AG09319 (cell line): Measurements from ENCODE around the gene ATOX1.
"Not testable (repeated sequence)": the region's sequence is repeated elsewhere in the genome, so short reads cannot be mapped to it uniquely, and the experiment has no call there.

Source experiments
- DNase-seq: peaks from one replicate; pipeline ENCODE4 v3.0.0-alpha.2; 2010; ENCODE audit warnings: low read depth; ENCODE audit errors: extremely low read depth
- CTCF ChIP-seq: IDR thresholded peaks from 2 replicates; pipeline ENCODE4 v1.5.1; 2011; ENCODE audit warnings: low read depth, mild to moderate bottlenecking, inconsistent platforms, low read length, moderate library complexity

ATOX1 gene

DNA sequence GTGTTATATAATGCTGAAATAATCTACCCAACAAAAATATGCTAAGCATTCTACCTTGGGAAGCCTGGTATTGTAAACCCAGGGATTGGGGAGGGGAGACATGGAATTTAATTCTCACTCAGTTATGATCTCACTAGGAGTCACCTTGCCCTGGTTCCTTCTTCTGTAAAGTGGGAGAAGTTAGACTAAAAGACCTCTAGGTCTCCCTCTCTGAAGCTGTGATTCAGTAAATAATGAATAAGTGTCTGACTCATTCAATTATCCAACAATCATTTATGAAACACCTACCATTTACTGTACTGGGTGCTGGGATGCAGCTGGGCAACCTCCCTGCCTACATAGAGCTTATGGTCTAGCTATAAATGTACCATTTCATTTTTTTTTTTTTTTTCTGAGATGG, 51.5 kb downstream of the ATOX1 start:
- TF ChIP-seq CTCF, result no peak
- no peak for DNase-seq

DNA sequence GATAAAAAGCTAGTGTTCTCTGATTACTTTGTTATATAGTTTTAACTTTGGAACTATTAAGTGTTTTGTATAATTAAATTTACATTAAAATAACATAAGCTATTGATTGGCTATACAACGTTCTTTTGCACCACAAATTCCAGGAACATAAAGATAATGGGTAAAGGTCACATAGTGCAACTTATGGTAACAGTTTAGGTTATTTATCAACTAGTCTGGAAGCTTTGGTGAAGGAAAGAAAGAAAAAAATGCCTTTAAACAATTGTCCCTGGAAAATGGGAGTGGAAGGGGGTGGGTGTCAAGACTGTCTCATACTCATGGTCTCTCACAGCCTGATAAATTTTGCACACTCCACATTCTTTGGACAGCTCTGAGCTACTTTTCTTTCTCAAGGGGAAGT, 54.7 kb downstream of the ATOX1 start:
- DNase-seq, result no peak
- no peak for TF ChIP-seq CTCF

DNA sequence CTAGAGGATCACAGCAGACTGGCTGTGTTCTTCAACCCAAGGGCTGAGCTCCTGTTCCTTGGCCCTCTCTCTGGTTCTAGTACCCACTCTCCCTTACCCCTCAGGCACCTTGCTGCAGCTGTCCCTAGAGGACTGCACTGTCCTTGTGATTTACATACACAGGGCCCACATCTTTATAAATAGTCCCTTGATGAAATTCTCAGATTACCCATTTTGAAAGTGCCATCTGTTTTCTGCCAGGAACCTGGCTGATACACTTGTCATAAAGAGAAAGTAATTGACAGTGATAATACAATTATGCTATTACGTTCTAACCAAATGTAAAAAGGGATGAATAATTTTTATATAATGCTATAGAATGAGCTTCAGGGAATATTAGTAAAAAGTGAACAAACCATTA, 55.2 kb downstream of the ATOX1 start:
- DNase-seq, result no peak
- no peak for TF ChIP-seq CTCF

DNA sequence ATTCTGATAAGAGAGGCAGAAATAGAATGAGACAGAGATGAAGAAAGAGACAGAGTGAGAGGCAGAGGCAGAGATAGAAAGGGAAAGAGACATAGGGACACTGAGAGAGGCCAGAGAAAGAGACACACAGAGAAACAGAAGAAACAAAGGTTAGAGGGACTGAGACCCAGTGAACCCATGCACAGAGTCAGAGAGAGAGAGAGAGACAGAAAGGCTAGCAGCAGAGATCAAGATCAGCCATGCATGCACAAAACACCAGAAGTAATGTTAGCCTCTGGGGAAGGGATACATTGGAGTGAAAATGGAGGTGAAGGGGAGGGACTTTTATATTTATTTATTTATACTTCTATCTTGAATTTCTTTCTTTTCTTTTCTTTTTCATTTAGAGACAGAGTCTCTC, 57.6 kb downstream of the ATOX1 start:
- no peak for DNase-seq
- no peak for TF ChIP-seq CTCF

- TF ChIP-seq CTCF, result no peak
These were observed 58.1 kb downstream of the ATOX1 start for GRCh38 chr5:151700296-151700695.

DNA sequence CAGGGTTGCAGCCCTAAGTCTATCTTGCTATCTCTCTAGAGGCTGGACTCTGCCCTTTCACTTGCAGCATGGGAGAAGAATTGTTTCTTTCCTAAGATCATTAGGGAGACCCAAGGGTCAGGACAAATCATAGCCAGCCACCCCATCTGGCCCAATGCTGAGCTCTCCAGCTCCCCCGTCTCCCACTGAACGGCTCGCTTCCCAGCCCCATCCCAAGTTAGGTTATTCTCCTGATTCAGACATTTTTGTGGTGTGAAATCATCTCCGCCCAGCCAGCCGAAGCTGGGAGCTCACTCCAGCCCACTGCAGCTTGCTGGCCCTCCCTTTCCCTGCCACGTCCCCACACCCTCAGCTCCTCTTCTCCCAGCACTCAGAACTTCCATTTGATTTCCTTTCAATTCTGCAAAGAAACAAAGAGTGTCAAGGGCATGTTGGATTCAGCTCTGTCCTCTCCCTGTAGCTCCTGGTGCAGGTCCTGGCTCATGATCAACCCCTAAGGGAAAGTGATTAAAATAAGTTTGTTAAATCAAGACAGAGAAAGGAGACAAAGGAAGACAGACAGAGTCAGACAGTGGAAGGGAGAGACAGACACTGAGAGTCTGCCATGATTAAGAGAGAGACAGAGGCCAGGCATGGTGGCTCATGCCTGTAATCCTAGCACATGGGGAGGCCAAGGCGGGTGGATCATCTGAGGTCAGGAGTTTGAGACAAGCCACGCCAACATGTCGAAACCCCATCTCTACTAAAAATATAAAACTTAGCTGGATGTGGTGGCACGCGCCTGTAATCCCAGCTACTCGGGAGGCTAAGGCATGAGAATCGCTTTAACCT, 59.1 kb downstream of the ATOX1 start:
- no peak for TF ChIP-seq CTCF
- DNase-seq, result peak; percentile 96

More at GRCh38 chr5:151700296-151700695, 58.1 kb downstream of the ATOX1 start:
- no peak for DNase-seq

- not testable (repeated sequence) for DNase-seq
These were observed 60.4 kb downstream of the ATOX1 start for GRCh38 chr5:151698081-151698480.

DNA sequence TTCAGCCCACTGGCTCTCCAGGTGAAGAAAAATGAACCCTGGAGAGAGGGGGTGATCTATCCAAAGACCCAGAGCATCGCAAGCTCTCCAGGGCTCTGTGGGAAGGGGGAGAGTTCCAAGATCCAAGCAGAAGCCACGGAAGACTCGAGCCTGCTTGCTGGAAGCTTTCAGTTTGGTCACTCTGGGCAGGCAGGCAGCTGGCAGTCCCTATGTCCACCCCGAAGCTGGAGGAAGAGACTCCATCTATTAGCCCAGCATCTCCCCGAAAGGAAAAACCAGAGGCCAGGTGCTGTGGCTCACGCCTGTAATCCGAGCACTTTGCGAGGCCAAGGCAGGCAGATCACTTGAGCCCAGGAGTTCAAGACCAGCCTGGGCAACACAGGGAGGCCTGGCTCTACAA, 61.0 kb downstream of the ATOX1 start:
- TF ChIP-seq CTCF, result no peak
- no peak for DNase-seq
